Measurements from ENCODE around the gene BRMS1L. TPM values are rescaled to one million over a fixed set of nuclear protein-coding genes. Genes with fewer than 3 reads are reported as not detected.
A peak's percentile ranks its signal among the peaks of the same experiment; 100 is the strongest.

The BRMS1L gene, protein sequence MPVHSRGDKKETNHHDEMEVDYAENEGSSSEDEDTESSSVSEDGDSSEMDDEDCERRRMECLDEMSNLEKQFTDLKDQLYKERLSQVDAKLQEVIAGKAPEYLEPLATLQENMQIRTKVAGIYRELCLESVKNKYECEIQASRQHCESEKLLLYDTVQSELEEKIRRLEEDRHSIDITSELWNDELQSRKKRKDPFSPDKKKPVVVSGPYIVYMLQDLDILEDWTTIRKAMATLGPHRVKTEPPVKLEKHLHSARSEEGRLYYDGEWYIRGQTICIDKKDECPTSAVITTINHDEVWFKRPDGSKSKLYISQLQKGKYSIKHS
- 23.8 and 35.5 TPM in 2 replicates for total RNA-seq (2016; rRNA removed; fragmentation: Illumina TruSeq; extraction: Trizol)
- 3.3 and 3.7 TPM in 2 replicates for total RNA-seq (2016; cell fraction: cytosol; rRNA removed; fragmentation: Illumina TruSeq; extraction: Trizol; ENCODE audit: low read depth)
- total RNA-seq (2016; cell fraction: insoluble cytoplasmic fraction; rRNA removed; fragmentation: Illumina TruSeq; extraction: Trizol) = 27.6 and 34.0 TPM in 2 replicates
- 13.4 and 14.6 TPM in 2 replicates for total RNA-seq (2016; cell fraction: membrane; rRNA removed; fragmentation: Illumina TruSeq; extraction: Trizol)
- 35.9 and 40.7 TPM in 2 replicates for total RNA-seq (2016; cell fraction: nucleus; rRNA removed; fragmentation: Illumina TruSeq; extraction: Trizol)
- 16.6 and 21.1 TPM in 2 replicates for polyA plus RNA-seq (2011; rRNA removed)
- polyA plus RNA-seq (2011; cell fraction: cytosol; rRNA removed) = 5.9 and 10.4 TPM in 2 replicates
- polyA plus RNA-seq (2011; cell fraction: nucleus; rRNA removed) = 10.1 and 15.3 TPM in 2 replicates
- 20.9 and 22.7 TPM in 2 replicates for polyA plus RNA-seq (2012)
- 3.5 and 3.7 TPM in 2 replicates for polyA plus RNA-seq (2016; cell fraction: cytosol; fragmentation: Illumina TruSeq; extraction: Trizol; ENCODE audit: low read depth)
- 52.9 and 57.5 TPM in 2 replicates for polyA plus RNA-seq (2016; cell fraction: insoluble cytoplasmic fraction; fragmentation: Illumina TruSeq; extraction: Trizol; ENCODE audit: low read depth)
- polyA plus RNA-seq (2016; cell fraction: membrane; fragmentation: Illumina TruSeq; extraction: Trizol; ENCODE audit: low read depth) = 11.6 and 12.9 TPM in 2 replicates
- polyA plus RNA-seq (2016; cell fraction: nucleus; fragmentation: Illumina TruSeq; extraction: Trizol; ENCODE audit: insufficient read depth, low read depth) = 54.9 and 62.3 TPM in 2 replicates
- polyA minus RNA-seq (2011; rRNA and poly(A)+ RNA removed; ENCODE audit: low replicate concordance) = 1.5 and 1.8 TPM in 2 replicates
- polyA minus RNA-seq (2011; cell fraction: cytosol; rRNA and poly(A)+ RNA removed) = 10.1 and 11.6 TPM in 2 replicates
- polyA minus RNA-seq (2011; cell fraction: nucleus; rRNA and poly(A)+ RNA removed) = 52.1 and 73.6 TPM in 2 replicates
- Bru-seq, nascent RNA = percentile 91 among the genes with signal in this experiment
- percentile 85 among the genes with signal in this experiment for BruChase-seq, experiment 1, labeled RNA remaining after a 6-hour chase
- BruChase-seq, experiment 2, labeled RNA remaining after a 2-hour chase = percentile 88 among the genes with signal in this experiment
- long read RNA-seq, experiment 1, transcript BRMS1L-201 (10 exons, 2,657 nt) = major isoform, 22 of 30 reads
- long read RNA-seq, experiment 1, partial matches to known transcripts = 1 of 30 reads
- long read RNA-seq, experiment 1, other reads (novel, unspliced or antisense) = 6 of 30 reads
- long read RNA-seq, experiment 2, transcript BRMS1L-201 (10 exons, 2,657 nt) = major isoform, 11 of 41 reads
- long read RNA-seq, experiment 2, partial matches to known transcripts = 1 of 41 reads
- long read RNA-seq, experiment 2, other reads (novel, unspliced or antisense) = 29 of 41 reads

DNA sequence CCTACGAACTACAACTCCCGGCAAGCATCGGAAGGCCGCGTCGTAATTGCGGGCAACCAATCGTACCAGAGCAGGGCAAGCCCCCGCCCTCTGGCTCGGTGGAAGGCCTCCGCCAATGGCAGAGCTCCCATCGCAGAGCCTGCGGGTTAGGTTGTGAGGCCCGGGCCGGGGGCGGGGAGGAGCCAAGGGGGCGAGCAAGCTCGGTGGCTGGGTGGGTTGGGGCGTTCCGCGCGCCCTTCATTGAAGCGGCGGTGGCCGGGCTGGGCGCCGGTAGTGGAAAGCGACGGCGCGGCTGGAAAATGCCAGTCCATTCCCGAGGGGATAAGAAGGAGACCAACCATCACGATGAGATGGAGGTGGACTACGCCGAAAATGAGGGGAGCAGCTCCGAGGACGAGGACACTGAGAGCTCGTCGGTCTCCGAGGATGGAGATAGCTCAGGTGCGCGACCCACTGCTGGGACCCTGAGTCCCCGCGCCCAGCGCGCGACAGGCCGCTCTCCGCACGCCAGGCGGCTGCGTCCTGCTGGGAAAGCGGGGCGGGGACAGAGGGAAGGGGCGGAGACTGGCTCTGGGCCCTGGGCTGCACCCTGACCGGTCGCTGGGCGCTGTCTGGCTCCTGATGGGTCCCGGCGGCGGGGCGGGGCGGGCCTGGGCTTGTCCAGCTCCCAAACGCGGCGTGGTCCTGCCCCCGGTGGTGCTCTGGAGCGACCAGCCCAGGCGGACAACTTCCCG, at the start of gene BRMS1L:
BRMS1L (plus strand) TSS at position 121 of the 734 bp plus-strand sequence; CDS start at position 300, 179 bp downstream.
- Histone ChIP-seq H3K4me2 (ENCODE audit: low read depth, low read length) (peak within 1 kb of the TSS; percentile 89), H3K9me3 (ENCODE audit: low read length) (no peaks in the 10 kb centered on the region), H3K4me1 (ENCODE audit: insufficient read depth, low read length) (peaks cover 45% of the 10 kb centered on the region), H3K79me2 (ENCODE audit: insufficient read depth, low read length) (peaks cover 18% of the 10 kb centered on the region), H3K27ac (ENCODE audit: extremely low read length, insufficient read depth, low read length) (peak within 1 kb of the TSS; percentile 95), H3K27me3 (ENCODE audit: control insufficient read depth in 1 of 2, insufficient read depth in 2 of 2, low read length in 2 of 2) (no peaks in the 10 kb centered on the region; a peak in 1 of 5 replicates), H3K36me3 (replicated peaks in 1 of 2; ENCODE audit: control insufficient read depth in 1 of 2, insufficient read depth in 2 of 2, low read length in 2 of 2) (peaks cover 1 to 3% of the 10 kb centered on the region in 2 experiments; a peak in 3 of 5 replicates), H3K9ac (ENCODE audit: insufficient read depth, low read depth, low read length) (peak within 1 kb of the TSS; percentile 97), H2AFZ (ENCODE audit: low read length) (peak within 1 kb of the TSS; percentile 98), H3K4me3 (replicated peaks in 1 of 3; ENCODE audit: insufficient read depth in 1 of 3, low read depth in 2 of 3, low read length in 3 of 3) (peak within 1 kb of the TSS; percentile 78 to 99 (median 95)), H4K20me1 (ENCODE audit: insufficient read depth, low read length) (no peaks in the 10 kb centered on the region)
- TSS peak; percentile 80 for BruUV-seq (replicated peaks)
- ATAC-seq (peak; percentile 96), DNase-seq (ENCODE audit: low spot score) (peak; percentile 100), FAIRE-seq (peak; percentile 23)
- WGBS (ENCODE audit: low lambda C conversion rate) = under 1% methylated on average over 55 of the region's 70 CpGs
- ChIA-PET POLR2A (interaction anchor here (0.6 to 3.0 kb wide), 42 partner anchors 9 to 1791 kb away, joined by 3 to 81 read pairs (median 4); partner anchors contain the start of genes CFL2, FOXA1, MBIP and MIPOL1), CTCF (ENCODE audit: low intra/inter-chr PET ratio, low total read pairs) (interaction anchor here (1.2 kb wide), 1 partner anchor 20 kb away, joined by 3 read pairs; no protein-coding TSS in a partner anchor)
- in situ Hi-C loops (cut with HindIII; ENCODE audit: extremely low pct_ligation_motif_present, low pct_unique_long_range_greater_than_20kb) = no loop called here
- intact Hi-C loops (cut with micrococcal nuclease; ENCODE audit: unreplicated experiment) = loop anchor here (1.0 kb wide), 2 partner anchors 17 to 493 kb away; partner anchors contain the start of gene RALGAPA1
- TF ChIP-seq ZNF577 (CRISPR knock-in tag; IDR thresholded peaks at IDR 0.05; ENCODE audit: borderline replicate concordance, low read depth) (peak; percentile 98; the same call in 1 of the 2 replicates), CREBL2 (CRISPR knock-in tag; IDR thresholded peaks at IDR 0.05; ENCODE audit: borderline replicate concordance) (peak; percentile 94), ZNF678 (CRISPR knock-in tag; IDR thresholded peaks at IDR 0.05) (peak; percentile 100), SRSF9 (IDR thresholded peaks at IDR 0.05; ENCODE audit: borderline replicate concordance, insufficient read depth, low read depth, low read length, poor library complexity, severe bottlenecking) (no peak), HNF1A (IDR thresholded peaks at IDR 0.05; ENCODE audit: low read depth) (peak; percentile 70), HNF1A (CRISPR knock-in tag; IDR thresholded peaks at IDR 0.05; ENCODE audit: borderline replicate concordance) (peak; percentile 95), SMAD9 (CRISPR knock-in tag; IDR thresholded peaks at IDR 0.05) (peak; percentile 95; the same call in 1 of the 2 replicates), PHF21A (CRISPR knock-in tag; IDR thresholded peaks at IDR 0.05) (peak; percentile 98), AGO2 (optimal IDR thresholded peaks at IDR 0.05; ENCODE audit: low read depth, low read length) (peak; percentile 98)

Measured in HepG2 (cell line).